ENCODE measurements around the gene ATG101.

Gene ATG101

DNA sequence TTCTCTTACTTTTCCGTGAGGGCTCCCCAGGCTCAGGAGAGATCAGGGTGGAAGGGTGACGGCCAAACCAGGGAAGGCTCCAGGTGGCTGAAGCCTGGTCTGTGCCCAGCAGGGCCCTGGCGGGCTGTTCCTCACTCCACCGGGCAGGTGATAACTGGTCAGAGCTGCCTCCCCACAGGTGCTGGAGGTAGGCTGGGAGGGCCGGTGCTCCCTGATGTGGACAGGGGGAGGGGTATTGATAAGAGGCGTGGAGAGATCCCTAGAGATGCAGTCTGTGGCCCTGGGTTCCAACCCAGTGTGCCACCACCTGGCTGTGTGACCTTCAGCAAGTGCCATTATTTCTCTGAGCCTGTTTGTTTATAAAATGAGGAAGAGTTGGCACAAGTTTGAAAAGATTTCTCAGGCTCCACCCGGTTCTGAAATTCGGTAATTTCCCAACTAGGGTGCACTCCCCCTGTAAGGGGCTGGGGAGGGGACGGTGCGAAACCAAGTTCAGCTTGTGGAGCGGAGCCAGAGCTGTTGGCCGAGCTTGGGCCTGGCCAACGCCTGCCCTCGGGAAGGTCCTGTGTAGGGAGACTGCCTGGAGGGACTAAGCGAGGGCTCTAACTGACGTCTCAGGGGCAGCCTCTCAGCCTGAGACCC lies 19.5 kb upstream of the ATG101 start:
- peaks cover 23% of the 10 kb centered on the region for H3K36me3 Mint-ChIP-seq (ENCODE audit: low read depth)
- H3K4me3 Mint-ChIP-seq: peak overlapping the region; percentile 93
- DNase-seq: no peak
- peak overlapping the region; percentile 90 for H3K27ac Mint-ChIP-seq
- no peaks in the 10 kb centered on the region for H3K9me3 Mint-ChIP-seq
- H3K27me3 Mint-ChIP-seq: no peaks in the 10 kb centered on the region
- H3K4me1 Mint-ChIP-seq (ENCODE audit: low read depth): peaks cover 43% of the 10 kb centered on the region

DNA sequence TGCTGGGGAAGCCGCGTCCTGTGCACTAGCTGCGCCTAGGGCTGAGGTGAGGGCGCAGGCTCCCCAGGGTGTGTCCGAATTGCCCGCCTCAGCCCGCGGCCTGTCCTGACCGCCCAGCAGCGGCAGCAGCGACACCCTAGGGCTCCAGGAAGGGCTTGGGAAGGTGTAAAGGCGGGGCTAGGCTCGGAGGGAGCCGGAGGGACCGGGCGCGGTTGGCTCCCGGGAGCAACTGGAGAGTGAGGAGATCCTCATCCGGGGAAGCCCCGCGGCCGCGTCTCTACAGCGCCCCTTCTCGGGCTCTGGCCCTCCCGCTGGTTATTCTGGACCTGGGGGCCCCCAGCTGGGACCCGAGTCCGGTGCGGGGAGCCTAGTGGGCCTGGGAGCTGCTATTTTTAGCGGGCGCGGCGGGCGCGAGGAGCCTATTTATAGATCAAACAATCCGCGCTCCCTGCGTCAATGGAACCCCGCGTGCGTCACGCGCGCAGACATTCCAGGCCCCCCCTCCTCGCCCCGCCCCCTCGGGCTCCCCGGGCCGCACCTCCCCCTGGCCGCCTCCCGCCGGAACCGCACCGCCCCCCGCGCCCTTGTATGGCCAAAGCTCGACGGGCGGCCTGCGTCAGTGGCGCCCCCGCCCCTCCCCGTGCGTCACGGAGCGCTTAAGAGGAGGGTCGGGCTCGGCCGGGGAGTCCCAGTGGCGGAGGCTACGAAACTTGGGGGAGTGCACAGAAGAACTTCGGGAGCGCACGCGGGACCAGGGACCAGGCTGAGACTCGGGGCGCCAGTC lies 18.8 kb upstream of the ATG101 start, which contains the start of gene NR4A1:
NR4A1 (plus strand) TSS at position 685 of the 784 bp plus-strand sequence. CDS start 2,887 bp downstream, outside the sequence.
- no peaks in the 10 kb centered on the region for H3K27me3 Mint-ChIP-seq
- H3K27ac Mint-ChIP-seq: peak within 1 kb of the TSS; percentile 94
- H3K4me3 Mint-ChIP-seq: peak within 1 kb of the TSS; percentile 93
- peaks cover 39% of the 10 kb centered on the region for H3K4me1 Mint-ChIP-seq (ENCODE audit: low read depth)
- peaks cover 29% of the 10 kb centered on the region for H3K36me3 Mint-ChIP-seq (ENCODE audit: low read depth)
- no peaks in the 10 kb centered on the region for H3K9me3 Mint-ChIP-seq
- DNase-seq: peak; percentile 99

DNA sequence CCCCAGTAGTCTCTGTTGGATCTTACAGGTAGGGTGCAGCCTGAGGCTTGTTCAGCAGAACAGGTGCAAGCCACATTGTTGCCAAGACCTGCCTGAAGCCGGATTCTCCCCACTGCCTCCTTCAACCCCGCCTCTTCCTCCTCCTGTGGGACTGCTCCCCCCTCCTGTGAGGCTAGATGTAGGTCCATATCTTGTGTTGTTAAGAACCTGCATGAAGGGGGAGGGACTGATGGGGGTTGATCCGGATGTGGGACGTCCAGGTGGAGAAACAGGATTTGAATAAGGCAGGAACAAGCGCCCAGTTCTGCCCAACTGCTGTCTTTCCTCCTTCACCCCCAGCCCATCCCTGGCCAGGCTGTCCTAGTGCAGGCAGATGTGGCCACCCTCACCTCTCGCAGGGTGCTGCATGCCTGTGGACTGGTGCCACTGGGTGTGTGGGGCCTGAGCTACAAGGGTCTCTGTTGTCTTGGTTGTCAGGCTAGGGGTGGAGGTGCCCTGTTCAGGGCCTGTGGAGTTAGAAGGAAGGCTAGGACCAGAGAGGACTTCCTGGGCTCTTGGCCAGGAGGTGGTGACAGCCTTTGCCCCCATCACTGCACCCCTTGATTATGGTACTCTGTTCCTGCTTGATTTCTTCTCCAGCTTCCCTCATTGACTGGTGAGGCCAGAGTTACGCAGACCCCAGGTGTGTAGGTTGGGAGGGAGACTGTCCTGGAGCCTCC lies 17.2 kb upstream of the ATG101 start:
- H3K36me3 Mint-ChIP-seq (ENCODE audit: low read depth): peaks cover 45% of the 10 kb centered on the region
- H3K4me1 Mint-ChIP-seq (ENCODE audit: low read depth): peaks cover 39% of the 10 kb centered on the region
- no peaks in the 10 kb centered on the region for H3K27me3 Mint-ChIP-seq
- H3K27ac Mint-ChIP-seq: peak overlapping the region; percentile 94
- H3K9me3 Mint-ChIP-seq: no peaks in the 10 kb centered on the region
- peak overlapping the region; percentile 93 for H3K4me3 Mint-ChIP-seq
- peak; percentile 43 for DNase-seq

DNA sequence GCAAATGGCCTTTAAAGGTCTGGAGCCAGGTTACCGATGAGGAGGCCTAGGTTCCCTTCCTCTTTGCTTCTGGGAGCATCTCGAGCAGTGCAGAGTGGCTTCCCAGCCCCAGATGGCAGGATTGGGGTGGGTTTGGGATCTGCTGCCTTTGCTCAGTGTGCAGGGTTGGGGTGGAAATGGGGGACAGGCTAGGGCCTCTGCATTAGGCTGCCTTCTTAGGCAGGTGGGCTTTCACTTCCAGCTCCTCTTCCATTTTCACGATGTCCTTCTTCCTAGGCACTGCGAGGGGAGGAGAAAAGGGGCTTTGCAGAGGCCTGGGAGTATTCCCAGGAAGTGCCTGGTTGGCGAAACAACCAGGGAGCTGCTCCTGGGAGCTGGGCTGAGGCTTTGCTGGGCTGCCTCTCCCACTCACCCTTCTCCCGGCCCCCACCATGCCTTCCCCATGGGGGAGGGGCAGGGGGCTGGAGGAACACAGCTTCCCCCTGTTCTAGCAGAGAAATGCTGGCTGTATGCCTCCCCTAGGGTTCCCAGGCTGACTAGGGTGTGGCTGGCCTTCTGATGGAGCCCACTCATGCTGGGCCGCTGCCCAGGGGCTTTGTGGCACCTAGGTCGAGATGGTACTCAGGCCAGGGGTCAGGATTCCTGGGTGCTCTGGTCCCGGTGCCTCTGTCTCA lies 16.1 kb upstream of the ATG101 start:
- H3K27me3 Mint-ChIP-seq: no peaks in the 10 kb centered on the region
- peaks cover 55% of the 10 kb centered on the region for H3K36me3 Mint-ChIP-seq (ENCODE audit: low read depth)
- no peak for DNase-seq
- peak overlapping the region; percentile 44 for H3K27ac Mint-ChIP-seq
- peak overlapping the region; percentile 93 for H3K4me3 Mint-ChIP-seq
- H3K4me1 Mint-ChIP-seq (ENCODE audit: low read depth): peaks cover 39% of the 10 kb centered on the region
- no peaks in the 10 kb centered on the region for H3K9me3 Mint-ChIP-seq

DNA sequence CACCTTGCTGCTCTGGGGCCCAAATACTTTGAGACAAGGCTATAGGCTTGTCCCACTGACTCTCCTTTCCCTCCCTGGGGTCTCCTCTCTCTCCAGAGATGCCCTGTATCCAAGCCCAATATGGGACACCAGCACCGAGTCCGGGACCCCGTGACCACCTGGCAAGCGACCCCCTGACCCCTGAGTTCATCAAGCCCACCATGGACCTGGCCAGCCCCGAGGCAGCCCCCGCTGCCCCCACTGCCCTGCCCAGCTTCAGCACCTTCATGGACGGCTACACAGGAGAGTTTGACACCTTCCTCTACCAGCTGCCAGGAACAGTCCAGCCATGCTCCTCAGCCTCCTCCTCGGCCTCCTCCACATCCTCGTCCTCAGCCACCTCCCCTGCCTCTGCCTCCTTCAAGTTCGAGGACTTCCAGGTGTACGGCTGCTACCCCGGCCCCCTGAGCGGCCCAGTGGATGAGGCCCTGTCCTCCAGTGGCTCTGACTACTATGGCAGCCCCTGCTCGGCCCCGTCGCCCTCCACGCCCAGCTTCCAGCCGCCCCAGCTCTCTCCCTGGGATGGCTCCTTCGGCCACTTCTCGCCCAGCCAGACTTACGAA lies 15.4 kb upstream of the ATG101 start:
- H3K4me3 Mint-ChIP-seq: peak overlapping the region; percentile 3
- peaks cover 37% of the 10 kb centered on the region for H3K4me1 Mint-ChIP-seq (ENCODE audit: low read depth)
- H3K27ac Mint-ChIP-seq: peak overlapping the region; percentile 40
- H3K27me3 Mint-ChIP-seq: no peaks in the 10 kb centered on the region
- DNase-seq: no peak
- peaks cover 60% of the 10 kb centered on the region for H3K36me3 Mint-ChIP-seq (ENCODE audit: low read depth)
- H3K9me3 Mint-ChIP-seq: no peaks in the 10 kb centered on the region

DNA sequence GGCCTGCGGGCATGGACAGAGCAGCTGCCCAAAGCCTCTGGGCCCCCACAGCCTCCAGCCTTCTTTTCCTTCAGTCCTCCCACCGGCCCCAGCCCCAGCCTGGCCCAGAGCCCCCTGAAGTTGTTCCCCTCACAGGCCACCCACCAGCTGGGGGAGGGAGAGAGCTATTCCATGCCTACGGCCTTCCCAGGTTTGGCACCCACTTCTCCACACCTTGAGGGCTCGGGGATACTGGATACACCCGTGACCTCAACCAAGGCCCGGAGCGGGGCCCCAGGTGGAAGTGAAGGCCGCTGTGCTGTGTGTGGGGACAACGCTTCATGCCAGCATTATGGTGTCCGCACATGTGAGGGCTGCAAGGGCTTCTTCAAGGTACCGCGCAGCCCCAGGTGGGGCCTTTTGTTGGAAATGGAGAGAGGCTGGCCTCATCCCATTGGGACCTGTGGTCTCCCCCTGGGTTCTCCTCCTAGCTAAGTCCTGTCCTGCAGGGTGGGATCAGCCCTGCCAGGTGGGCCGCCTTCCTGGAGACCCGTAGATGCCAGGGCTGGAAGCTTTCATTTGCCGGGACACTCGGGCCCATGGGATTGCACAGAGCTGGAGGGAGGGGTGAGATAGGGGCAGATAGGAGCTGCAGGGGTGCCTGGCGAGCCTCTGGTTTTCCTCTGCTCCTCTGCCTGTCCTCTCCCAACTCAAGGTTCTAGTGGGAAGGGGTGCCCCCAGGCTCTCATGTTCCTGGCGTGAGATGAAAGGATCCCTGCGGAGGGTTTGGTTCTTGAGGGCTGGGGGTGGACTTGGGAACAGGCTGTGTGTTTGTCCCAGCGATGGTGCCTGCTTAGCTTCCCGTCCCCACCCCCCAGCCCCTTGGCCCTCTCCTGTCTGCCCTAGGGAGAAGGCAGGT lies 14.7 kb upstream of the ATG101 start:
- H3K36me3 Mint-ChIP-seq (ENCODE audit: low read depth): peaks cover 67% of the 10 kb centered on the region

DNA sequence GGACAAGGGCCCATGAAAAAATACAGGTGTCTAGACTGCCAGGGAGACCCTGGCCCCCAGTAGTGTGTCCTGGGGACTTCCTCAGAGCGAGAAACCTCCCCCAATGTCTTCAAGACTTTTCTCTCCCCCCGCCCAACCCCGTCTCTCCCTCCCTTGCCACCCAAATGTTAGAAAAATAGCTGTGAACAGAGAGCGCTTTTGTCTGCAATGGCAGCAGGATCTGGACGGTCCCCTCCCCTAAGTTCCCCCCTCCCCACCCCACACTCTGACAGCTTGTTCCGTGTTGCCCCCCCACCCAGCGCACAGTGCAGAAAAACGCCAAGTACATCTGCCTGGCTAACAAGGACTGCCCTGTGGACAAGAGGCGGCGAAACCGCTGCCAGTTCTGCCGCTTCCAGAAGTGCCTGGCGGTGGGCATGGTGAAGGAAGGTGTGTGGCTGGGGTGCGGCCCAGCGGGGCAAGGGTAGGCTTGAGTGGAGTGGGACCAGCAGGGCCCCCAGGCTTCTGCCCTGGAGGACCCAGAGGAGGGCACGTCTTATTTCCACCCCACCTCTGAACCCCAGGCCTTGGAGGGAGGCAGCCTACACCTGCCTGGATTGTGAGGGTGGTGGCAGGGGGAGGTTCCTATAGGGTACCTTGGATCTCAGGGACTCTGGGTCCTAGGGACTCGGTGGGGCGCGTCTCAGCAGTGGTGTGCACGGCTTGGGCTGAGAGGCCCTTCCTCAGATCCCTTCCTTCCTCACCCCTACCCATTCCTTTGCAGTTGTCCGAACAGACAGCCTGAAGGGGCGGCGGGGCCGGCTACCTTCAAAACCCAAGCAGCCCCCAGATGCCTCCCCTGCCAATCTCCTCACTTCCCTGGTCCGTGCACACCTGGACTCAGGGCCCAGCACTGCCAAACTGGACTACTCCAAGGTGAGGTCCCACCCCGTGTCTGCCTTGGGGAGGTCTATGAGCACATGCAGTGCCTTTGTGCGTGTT lies 13.8 kb upstream of the ATG101 start:
- Mint-ChIP-seq H3K27ac (no peak overlapping the region), H3K4me3 (no peak overlapping the region), H3K36me3 (ENCODE audit: low read depth) (peaks cover 67% of the 10 kb centered on the region), H3K9me3 (no peaks in the 10 kb centered on the region), H3K27me3 (no peaks in the 10 kb centered on the region), H3K4me1 (ENCODE audit: low read depth) (peaks cover 23% of the 10 kb centered on the region)
- no peak for DNase-seq

More for the DNA sequence above, 14.7 kb upstream of the ATG101 start:
- Mint-ChIP-seq H3K9me3 (no peaks in the 10 kb centered on the region), H3K27me3 (no peaks in the 10 kb centered on the region), H3K4me3 (no peak overlapping the region), H3K27ac (peak overlapping the region; percentile 40), H3K4me1 (ENCODE audit: low read depth) (peaks cover 29% of the 10 kb centered on the region)
- DNase-seq: no peak

DNA sequence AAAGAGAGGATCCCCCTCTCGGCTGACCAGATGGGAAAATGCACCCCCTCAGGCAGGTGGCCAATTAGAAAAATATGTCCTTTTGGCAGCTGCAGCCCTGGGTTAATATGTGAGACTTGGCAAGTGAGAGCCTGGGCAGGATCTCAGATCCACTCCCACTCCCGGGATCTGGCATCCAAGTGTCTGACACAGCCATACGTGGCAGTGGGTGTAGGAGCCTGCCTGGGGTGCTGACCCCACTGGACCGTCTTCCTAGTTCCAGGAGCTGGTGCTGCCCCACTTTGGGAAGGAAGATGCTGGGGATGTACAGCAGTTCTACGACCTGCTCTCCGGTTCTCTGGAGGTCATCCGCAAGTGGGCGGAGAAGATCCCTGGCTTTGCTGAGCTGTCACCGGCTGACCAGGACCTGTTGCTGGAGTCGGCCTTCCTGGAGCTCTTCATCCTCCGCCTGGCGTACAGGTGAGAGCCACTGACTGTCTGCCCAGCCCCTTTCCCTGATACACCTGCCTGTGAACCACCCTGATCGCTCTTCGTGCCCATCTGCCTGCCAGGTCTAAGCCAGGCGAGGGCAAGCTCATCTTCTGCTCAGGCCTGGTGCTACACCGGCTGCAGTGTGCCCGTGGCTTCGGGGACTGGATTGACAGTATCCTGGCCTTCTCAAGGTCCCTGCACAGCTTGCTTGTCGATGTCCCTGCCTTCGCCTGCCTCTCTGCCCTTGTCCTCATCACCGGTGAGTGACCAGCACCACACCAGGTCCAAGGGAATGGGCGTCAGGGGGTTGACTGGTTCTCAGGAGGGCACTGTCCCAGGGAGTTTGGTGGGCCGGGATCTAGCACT lies 12.8 kb upstream of the ATG101 start:
- DNase-seq: no peak
- Mint-ChIP-seq H3K4me1 (ENCODE audit: low read depth) (peaks cover 19% of the 10 kb centered on the region), H3K9me3 (no peaks in the 10 kb centered on the region), H3K36me3 (ENCODE audit: low read depth) (peaks cover 59% of the 10 kb centered on the region), H3K27ac (no peak overlapping the region), H3K4me3 (no peak overlapping the region), H3K27me3 (no peaks in the 10 kb centered on the region)

DNA sequence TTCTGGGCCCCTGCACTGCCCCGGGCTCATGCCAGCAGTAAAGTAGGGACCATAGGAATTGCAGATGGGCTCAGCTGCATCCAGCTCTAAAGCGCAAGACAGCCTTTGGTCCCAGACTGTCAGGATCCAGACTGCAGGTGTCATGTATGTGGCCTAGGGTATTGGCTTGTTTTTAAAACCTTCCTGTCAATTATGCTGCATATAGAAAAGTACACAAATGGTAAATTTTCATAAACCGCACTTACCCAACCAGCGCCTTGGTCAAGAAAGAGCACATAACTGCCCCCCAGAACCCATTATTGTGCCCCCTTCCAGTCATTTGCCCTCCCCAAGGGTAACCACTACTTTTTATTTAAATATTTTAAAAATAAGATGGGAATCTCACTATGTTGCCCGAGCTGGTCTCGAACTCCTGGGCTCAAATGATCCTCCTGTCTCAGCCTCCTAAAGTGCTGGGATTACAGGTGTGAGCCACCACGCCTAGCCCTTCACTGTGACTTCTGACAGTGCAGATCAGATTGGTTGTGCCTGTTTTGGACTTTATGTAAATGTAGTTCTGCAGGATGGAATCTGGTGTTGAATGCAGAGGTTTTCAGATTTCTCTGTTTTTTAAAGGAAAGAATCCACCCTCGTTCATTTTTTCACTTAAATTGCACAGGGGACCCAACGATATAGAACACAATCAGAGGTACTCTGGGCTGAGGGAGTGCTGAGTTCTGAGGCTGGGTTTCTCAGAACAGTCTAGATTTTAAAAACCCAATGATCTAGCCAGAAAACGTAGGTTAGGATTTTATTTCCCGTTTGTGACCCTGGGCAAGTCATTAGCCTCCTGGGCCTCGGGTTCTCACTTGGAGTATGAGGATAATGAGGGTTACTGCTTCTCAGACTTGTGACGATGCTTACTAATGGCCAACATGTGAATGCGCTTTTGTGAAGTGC lies 11.9 kb upstream of the ATG101 start:
- H3K4me1 Mint-ChIP-seq (ENCODE audit: low read depth): peaks cover 11% of the 10 kb centered on the region
- H3K36me3 Mint-ChIP-seq (ENCODE audit: low read depth): peaks cover 58% of the 10 kb centered on the region
- no peak for DNase-seq
- H3K9me3 Mint-ChIP-seq: no peaks in the 10 kb centered on the region
- no peaks in the 10 kb centered on the region for H3K27me3 Mint-ChIP-seq
- no peak overlapping the region for H3K4me3 Mint-ChIP-seq
- H3K27ac Mint-ChIP-seq: no peak overlapping the region

DNA sequence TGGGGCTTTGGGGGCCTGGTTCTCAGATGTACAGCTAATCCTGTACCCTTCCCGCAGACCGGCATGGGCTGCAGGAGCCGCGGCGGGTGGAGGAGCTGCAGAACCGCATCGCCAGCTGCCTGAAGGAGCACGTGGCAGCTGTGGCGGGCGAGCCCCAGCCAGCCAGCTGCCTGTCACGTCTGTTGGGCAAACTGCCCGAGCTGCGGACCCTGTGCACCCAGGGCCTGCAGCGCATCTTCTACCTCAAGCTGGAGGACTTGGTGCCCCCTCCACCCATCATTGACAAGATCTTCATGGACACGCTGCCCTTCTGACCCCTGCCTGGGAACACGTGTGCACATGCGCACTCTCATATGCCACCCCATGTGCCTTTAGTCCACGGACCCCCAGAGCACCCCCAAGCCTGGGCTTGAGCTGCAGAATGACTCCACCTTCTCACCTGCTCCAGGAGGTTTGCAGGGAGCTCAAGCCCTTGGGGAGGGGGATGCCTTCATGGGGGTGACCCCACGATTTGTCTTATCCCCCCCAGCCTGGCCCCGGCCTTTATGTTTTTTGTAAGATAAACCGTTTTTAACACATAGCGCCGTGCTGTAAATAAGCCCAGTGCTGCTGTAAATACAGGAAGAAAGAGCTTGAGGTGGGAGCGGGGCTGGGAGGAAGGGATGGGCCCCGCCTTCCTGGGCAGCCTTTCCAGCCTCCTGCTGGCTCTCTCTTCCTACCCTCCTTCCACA lies 11.0 kb upstream of the ATG101 start:
- H3K36me3 Mint-ChIP-seq (ENCODE audit: low read depth): peaks cover 58% of the 10 kb centered on the region
- no peaks in the 10 kb centered on the region for H3K27me3 Mint-ChIP-seq
- H3K9me3 Mint-ChIP-seq: no peaks in the 10 kb centered on the region
- DNase-seq: no peak
- H3K4me3 Mint-ChIP-seq: no peak overlapping the region
- H3K4me1 Mint-ChIP-seq (ENCODE audit: low read depth): peaks cover 5% of the 10 kb centered on the region
- H3K27ac Mint-ChIP-seq: no peak overlapping the region

Measured in activated T-cell treated with anti-CD3 and anti-CD28 coated beads, Interleukin-2, amount 50 U/mL, for 24 hours (primary cell).